Measurements from ENCODE around the gene GRB2. TPM values are rescaled to one million over a fixed set of nuclear protein-coding genes. Genes with fewer than 3 reads are reported as not detected.

GRB2 gene
- total and polyA plus RNA-seq, 10 of the 15 experiments (the other 5 are each of a cell fraction or from before 2014, with no cell fraction given), result 113 to 268 (median 158) TPM

DNA sequence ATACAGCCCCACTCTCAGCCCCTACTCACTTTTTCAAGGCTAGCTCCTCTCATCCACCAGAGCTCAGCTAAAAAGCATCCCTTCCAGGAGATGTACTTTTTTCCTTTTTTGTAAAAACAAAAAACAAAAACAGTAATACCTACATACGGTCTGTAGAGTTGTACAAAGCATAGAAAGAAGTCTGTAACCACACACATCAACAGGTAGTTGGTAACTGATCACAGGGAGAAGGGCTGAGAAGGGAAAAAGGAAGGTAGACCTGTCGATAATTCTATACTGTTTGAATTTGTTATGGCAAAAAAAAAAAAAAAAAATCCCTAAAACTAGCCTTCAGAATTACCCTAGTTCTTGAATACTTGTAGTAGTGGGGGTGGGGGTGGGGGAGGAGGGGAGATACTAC, 117.1 kb downstream of the GRB2 start:
- DNase-seq (ENCODE audit: low read depth, low spot score) (no peak), FAIRE-seq (no peak), ATAC-seq (no peak)
- peak overlapping the region; percentile 89 for H3K4me2 ChIP-seq (ENCODE audit: control insufficient read depth, insufficient read depth)
- TF ChIP-seq ASH2L (IDR thresholded peaks at IDR 0.05; ENCODE audit: borderline replicate concordance, low read depth) (no peak), NR2F1 (conservative IDR thresholded peaks at IDR 0.05) (no peak), EED (IDR thresholded peaks at IDR 0.05; ENCODE audit: low read depth) (no peak), SRF (IDR thresholded peaks at IDR 0.05; ENCODE audit: low read depth in 2 of 2, low read length in 2 of 2) (no peak), HDGF (IDR thresholded peaks at IDR 0.05) (no peak), HDAC6 (IDR thresholded peaks at IDR 0.05; ENCODE audit: unreplicated experiment) (no peak)
- TF ChIP-seq, protein P1, sequence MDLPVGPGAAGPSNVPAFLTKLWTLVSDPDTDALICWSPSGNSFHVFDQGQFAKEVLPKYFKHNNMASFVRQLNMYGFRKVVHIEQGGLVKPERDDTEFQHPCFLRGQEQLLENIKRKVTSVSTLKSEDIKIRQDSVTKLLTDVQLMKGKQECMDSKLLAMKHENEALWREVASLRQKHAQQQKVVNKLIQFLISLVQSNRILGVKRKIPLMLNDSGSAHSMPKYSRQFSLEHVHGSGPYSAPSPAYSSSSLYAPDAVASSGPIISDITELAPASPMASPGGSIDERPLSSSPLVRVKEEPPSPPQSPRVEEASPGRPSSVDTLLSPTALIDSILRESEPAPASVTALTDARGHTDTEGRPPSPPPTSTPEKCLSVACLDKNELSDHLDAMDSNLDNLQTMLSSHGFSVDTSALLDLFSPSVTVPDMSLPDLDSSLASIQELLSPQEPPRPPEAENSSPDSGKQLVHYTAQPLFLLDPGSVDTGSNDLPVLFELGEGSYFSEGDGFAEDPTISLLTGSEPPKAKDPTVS (IDR thresholded peaks at IDR 0.05; ENCODE audit: low read depth, low read length), result no peak
- TF ChIP-seq, protein P2, sequence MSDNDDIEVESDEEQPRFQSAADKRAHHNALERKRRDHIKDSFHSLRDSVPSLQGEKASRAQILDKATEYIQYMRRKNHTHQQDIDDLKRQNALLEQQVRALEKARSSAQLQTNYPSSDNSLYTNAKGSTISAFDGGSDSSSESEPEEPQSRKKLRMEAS (IDR thresholded peaks at IDR 0.05; ENCODE audit: low read depth, low read length), result no peak
- peak overlapping the region; percentile 91 for H3K4me3 ChIP-seq
- BruUV-seq (replicated peaks), result no TSS peak
- H3K9ac ChIP-seq (ENCODE audit: control insufficient read depth, insufficient read depth, low read length), result peak overlapping the region; percentile 66
- peaks cover 25% of the 10 kb centered on the region for H3K4me1 ChIP-seq (ENCODE audit: control insufficient read depth, insufficient read depth, low read length)
- no peak overlapping the region for H2AFZ ChIP-seq (ENCODE audit: control insufficient read depth, low read depth, low read length)
- intact Hi-C loops (cut with micrococcal nuclease; ENCODE audit: unreplicated experiment) (loop anchor here (5.0 kb wide), 1 partner anchor 34 kb away; no protein-coding TSS in a partner anchor), in situ Hi-C loops (cut with MboI) (no loop called here)
- ChIA-PET CTCF (interaction anchor here (1.1 to 4.6 kb wide), 15 partner anchors 10 to 124 kb away, joined by 3 to 65 read pairs (median 9); partner anchors contain the start of genes GGA3, GRB2, MIF4GD and MRPS7), POLR2A (interaction anchor here (0.6 to 2.9 kb wide), 14 partner anchors 17 to 228 kb away, joined by 3 to 30 read pairs (median 4); partner anchors contain the start of genes GGA3, MIF4GD, MRPS7 and TMEM94), RAD21 (ENCODE audit: unreplicated experiment) (interaction anchor here (0.7 to 13.2 kb wide), 22 partner anchors 10 to 275 kb away, joined by 3 to 364 read pairs (median 12); partner anchors contain the start of genes GGA3, GRB2, MIF4GD and MRPS7), SMC1A (ENCODE audit: uncharacterized antibody, unreplicated experiment) (interaction anchor here (0.9 to 5.2 kb wide), 11 partner anchors 9 to 174 kb away, joined by 3 to 86 read pairs (median 7); partner anchors contain the start of genes GGA3, GRB2, MIF4GD and MRPS7)
- no peaks in the 10 kb centered on the region; the same call in 1 of the 2 replicates for H4K20me1 ChIP-seq (ENCODE audit: control insufficient read depth, insufficient read depth)
- H3K36me3 ChIP-seq (ENCODE audit: control insufficient read depth in 2 of 2, insufficient read depth in 2 of 2, low read length in 1 of 2), result peaks cover 12 to 16% of the 10 kb centered on the region in 2 experiments
- peak overlapping the region; percentile 77; the same call in 1 of the 2 replicates for H3K27ac ChIP-seq (ENCODE audit: control insufficient read depth, insufficient read depth)
- H3K27me3 ChIP-seq (replicated peaks in 1 of 2; ENCODE audit: control insufficient read depth in 2 of 2, insufficient read depth in 2 of 2, low read length in 1 of 2), result no peaks in the 10 kb centered on the region
- 0% methylated on average over 1 of the region's 2 CpGs for WGBS (ENCODE audit: insufficient coverage, insufficient replicate concordance, low lambda C conversion rate, missing lambda C conversion rate)
- no peaks in the 10 kb centered on the region for H3K9me3 ChIP-seq (replicated peaks; ENCODE audit: control insufficient read depth, insufficient read depth, low read length)
- H3K79me2 ChIP-seq (ENCODE audit: control insufficient read depth, insufficient read depth, low read length), result peaks cover 33% of the 10 kb centered on the region

Measured in GM12878 (cell line).